COLO829 (cell line): ENCODE measurements around the gene AP2A2.

ENCODE experiments used
- DNase-seq: peaks from one replicate; pipeline ENCODE4 v3.0.0; 2012; ENCODE audit warnings: low spot score

AP2A2 gene

DNA sequence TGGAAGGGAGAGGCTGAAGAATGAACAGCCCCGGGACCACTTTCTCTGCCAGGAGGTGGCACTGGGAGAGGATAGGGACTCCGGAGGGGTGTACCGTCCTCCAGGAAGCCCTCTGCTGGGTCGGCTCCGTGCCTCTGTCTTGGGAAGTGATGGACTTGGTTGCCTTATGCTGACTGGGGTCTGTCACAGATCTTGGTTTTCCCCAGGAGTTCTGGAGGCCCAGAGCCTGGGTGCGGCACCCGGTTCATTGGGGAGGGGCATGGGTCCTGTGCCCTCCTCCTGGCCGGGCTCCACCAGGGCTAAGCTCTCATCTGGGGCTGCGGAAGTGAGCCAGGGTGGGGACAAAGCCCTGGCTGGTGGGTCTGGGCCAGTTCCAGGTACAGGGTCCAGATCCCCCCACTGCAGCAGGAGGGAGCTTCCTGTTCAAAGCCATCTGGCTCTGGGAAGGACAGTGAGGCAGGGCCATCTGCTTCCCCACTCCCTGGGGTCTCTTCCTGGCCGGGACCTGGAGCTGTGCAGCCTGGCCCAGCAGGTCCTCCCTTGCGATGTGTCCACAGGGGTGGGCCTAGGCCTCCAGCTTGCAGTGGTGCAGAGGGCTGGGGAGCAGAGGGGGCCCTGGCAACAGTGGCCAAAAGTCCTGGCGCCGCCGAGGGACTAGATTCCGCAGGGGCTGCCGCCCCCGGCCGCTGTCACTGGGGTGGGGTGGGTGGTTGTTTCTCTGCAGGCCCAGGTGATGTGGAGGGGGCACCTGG lies 1.1 kb upstream of the AP2A2 start:
- DNase-seq: no peak

DNA sequence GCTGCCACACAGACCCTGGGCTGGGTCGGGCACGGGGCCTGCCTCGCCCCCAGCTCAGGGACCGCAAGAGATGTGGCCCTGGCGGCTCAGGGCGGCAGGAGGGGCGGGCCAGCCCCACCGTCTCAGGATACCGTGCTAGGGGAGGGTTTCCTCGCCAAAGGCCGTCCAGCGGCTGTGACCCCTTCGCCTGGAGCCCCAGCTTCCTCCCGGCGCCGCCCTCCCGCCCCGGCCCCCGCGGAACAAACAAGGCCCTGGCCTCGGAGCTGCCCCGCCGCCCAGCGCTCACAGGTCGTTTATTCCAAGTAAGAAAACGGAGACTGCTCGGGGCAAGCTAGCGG lies 543 bp upstream of the AP2A2 start:
- DNase-seq: no peak

DNA sequence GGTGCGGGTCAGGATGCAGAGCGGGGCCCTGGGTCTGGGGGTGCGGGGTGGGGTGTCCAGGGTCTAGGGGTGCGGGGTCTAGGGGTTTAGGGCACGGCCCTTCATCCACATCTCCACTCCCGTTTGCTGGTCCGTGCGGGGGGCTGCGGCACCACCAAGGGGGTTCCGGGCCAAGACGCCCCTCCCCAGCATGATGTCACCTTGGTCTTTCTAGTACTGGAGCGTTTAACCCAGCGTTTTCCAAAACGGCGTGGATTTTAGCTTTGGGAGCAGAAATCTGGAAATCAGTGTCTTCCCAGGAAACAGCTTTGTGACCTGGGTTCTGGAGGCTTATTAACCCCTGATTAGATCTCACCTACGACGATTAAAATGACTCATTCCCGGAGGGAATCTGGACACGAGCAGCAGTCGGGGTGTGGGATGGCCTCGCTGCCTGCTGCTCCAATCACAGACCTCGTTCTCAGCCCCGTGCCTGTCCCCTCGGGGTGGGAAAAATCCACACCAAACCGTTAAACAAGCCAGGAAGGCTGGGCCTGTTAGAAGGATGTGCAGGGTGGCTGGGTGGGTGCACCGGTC lies 759 bp downstream of the AP2A2 start:
- DNase-seq: peak; percentile 62

DNA sequence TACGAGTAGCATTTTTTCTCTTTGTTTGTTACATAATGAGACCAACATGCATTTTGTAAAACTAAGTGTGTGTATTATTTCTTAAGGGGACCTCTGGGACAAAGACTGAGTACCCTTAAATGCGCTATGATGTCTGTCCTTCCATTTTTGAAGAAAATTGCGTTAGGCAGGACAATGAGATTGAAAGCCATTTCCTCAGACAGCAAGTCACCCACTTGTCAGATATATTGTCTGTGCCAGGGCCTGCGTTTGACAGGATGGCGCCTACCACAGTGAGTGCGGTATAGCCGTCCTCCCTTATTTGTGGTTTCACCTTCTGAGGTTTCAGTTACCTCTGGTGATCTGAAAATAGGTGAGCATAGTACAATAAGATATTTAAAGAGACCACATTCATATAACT lies 2.2 kb downstream of the AP2A2 start:
- no peak for DNase-seq

DNA sequence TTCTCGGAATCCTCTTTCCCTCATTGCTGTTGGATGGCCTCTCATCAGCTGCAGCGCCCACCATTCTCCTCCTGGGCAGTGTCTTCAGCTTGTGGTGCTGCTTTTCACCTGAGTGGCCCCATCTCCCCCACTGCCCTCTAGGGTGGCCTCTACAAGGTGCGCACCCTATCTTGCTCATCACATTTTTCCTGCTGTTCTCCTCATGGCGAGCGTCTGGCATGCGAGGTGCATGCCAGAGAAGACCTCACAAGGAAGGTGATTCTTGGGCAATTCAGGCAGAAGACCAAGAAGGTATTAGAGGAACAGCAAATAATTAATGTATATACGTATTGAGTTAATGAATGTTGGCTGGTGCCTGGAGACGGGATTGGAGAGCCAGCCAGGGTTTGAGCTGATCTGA lies 3.1 kb downstream of the AP2A2 start:
- DNase-seq: no peak

DNA sequence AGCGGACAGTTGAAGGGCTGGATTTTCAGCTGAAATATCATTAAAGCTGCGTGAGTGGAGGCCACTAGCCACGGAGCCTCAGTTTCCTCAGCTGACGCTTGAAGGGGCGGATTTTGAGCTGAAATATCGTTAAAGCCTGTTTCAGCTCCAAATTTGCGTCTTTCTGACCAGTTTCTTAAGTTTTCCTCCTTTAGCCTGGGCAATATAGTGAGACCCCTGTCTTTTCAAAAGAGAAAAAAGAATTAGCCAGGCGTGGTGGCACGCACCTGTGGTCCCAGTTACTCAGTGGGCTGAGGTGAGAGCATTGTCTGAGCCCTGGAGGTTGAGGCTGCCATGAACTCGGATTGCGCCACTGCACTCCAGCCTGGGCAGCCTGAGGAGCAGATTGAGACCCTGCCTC lies 3.7 kb downstream of the AP2A2 start:
- no peak for DNase-seq

DNA sequence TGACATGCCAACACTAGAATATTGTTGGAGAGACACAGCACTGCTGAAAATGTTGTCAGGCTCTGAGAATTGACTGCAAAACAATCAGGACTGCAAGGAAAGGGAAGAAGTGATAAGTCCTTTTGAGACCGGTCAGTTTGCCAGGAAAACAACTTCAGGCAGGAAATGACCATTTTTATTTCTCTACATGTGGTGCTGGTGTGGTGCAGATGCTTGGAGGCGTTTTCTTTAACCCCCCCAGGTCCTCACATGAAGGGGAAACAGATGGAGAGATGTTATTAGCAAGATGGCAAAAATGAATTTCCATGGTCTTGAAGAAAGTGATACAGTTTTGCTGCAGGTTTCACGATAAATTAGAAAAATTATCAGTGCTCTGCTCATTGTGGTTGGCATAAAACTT lies 5.7 kb downstream of the AP2A2 start:
- DNase-seq: no peak

DNA sequence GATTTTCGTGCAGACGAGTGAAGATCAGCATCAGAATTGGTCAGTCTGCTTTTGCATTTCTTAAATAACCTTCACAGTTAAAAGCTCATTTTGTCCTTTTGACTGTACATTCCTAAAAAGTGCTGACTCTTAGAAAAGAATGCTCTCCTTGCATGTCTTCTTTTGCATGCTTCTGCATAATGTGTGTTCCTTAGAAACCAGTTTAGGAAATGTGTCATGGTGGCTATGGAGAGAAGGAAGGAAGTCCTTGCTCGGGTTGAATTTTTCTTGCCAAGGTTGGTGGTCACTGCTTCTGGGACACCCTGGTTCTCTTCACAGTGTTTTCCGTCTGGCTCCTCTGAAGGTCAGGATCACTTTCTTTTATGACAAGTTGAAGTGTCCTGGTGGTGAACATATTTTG lies 6.8 kb downstream of the AP2A2 start:
- DNase-seq: no peak

DNA sequence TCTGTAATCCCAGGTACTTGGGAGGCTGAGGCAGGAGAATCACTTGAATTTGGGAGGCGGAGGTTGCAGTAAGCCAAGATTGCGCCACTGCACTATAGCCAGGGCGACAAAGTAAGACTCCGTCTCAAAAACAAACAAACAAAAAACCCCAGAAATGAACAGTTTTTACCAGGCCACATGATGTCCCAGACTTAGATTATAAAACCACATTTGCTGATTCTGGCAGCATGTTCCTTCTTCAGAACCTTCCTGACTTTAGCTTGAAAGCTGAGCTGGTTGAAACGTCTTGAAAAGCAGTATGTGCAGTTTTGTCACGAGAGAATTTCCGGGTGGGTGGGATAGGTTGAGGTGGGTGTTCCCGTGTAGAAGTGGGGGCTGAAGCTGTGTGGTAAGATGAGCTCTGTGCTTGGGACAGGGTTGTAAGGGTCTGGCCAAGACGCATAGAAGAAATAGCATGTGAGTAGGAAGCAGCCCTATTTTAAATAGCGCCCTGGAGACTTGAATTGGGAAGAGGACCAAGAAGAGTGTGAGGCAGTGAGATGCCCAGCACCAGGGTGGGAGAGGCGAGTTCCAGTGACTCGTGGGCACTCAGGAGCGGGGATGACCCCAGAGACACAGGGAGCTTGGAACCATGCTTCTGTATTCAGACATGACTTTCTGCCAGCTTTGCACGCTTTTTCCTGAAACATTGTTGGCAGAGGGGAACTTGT lies 7.6 kb downstream of the AP2A2 start:
- no peak for DNase-seq

DNA sequence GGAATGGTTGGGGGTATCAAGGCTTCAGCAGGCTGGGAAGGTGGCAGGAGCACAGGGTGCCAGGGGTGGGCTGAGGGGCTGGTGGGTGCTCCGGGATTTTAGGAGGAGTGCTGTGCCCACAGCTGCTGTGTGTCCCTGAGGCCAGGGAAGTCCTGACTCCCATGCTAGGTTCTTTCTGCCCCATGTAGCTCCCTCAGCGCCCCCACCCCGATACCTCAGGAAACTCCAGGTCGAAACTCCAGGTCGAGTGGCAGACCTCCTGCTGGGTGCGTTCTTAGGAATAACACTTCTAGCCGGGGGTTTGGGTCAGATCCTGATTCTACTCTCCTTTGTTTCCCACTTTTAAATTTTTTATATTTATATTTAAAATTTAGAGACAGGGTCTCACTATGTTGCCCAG lies 8.3 kb downstream of the AP2A2 start:
- no peak for DNase-seq

DNA sequence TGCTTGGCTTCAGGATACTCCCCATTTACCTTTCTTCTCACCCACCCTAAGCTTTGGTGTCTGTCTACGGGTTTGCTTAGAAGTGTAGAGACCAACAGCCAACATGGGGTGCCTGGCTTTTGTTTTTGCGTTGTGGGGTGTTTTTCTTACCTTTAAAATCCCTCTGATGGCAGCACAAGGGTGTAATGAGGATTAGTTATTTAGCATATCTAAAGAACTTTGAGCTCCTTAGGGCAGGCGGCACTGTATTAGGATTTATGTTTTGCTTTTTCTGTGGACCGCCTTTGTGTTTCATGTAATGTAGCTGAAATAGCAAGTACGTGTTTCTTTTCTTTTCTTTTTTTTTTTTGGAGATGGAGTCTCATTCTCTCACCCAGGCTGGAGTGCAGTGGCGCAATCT lies 8.9 kb downstream of the AP2A2 start:
- DNase-seq: no peak

DNA sequence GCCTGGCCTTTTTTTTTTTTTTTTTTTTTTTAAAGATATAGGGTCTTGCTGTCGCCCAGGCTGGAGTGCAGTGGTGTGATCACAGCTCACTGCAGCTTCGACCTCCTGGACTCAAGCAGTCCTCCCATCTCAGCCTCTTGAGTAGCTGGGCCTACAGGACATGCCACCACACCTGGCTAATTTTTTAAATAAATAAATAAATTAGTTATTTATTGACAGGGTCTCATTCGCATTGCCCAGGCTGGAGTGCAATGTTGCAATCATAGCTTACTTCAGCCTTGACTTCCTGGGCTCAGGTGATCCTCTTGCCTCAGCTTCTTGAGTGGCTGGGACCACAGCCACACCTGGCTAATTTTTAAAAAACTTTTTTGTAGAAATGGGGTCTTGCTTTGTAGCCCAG lies 10.5 kb downstream of the AP2A2 start:
- no peak for DNase-seq

DNA sequence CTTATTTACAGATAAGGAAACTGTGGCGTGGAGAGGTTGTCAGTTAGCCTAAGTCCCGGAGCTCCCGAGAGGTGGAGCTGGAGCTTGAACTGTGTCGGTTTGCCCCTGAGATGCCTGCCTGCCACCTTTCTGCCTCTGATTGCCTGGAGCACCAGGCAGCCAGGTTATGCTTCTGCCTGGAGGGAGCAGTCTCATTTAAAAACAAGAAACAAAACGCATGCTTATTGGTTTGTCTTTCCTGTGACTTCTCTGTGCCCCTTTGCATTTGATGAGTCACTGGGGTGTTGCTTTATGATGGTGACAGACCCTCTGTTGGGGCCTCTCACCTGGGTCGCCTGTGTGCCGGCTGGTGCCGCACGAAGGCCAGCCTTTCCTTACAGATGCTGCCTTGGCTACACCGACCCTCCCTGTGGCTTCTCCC lies 12.2 kb downstream of the AP2A2 start:
- DNase-seq: no peak

DNA sequence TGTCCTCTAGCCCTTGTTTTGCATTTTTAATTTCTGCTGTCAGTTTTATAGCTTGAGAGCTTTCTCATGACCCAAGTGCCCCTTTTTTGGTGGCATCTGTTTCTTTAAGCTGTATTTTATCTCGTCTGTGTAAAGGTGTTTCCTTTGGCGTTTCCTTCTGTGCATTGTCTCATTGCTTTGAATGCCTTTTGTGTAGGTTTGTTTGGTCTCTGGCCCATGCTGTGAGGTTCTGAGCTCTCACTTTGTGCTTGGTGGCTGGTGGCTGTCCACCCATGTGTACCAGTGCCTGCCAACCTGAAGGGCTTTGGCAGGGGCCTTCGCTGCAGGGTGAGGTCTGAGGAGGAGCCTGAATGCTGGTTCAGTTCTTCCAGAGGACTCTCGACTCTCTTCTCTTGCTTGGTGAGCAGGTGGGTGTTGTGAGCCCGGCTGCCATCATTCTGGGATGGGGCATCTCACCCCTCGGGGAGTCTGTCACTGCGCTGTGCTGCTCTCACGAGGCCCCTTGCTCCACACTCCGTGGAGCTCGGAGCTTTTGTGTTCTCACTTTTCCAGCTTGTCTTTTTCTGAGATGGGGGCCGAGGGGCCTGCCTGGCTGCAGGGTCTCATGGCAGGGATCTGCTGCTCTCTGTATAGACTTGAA lies 14.9 kb downstream of the AP2A2 start:
- DNase-seq: no peak

DNA sequence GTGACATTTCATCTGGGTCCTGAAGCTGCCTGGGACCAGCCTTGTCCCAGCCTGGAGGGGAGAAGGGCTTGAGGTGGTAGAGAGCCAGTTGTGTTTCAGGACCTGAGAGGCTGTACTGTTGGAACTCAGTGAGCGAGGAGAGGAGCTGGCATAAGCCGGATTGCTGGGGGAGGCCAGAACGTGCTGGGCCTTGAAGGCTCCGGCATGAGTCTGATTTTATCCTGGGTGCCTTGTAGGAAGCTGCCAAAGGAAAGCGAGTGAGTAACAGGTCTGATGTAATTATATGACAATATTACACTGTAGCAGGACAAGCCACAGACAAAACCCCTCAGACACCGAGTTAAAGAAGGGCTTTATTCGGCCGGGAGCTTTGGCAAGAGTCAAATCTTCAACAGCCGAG lies 17.2 kb downstream of the AP2A2 start:
- no peak for DNase-seq

DNA sequence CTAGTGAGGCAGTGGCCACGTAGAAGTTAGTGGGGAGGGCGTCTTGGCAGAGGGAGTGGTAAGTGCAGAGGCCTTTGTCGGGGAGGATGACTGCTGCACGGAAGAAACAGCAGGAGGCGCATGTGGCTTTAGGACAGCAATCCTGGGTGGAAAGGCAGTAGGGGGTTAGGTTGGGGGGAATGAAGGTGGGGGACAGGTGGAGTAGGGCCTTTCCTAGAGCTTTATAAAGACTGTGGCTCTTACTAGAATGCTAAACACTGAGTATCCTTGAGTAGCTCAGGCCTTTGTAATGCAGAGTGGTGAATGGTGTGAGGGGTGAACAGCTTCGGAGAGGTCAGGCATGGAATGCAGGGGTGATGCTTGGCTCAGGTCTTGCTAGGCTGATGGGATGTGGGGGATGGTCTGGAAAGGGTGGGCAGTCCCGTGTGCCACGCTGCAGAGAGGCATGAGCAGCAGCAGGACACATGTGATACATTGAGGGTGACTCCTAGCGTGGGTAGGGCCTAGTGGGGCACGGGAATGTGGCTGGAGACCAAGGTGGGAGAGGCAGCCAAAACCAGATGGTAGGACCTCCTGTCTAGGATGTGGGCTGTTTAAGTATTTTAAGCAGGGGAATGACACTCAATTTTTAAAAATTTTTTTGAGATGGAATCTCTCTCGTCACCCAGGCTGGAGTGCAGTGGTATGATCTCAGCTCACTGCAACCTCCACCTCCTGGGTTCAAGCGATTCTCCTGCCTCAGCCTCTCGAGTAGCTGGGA lies 19.2 kb downstream of the AP2A2 start:
- no peak for DNase-seq

DNA sequence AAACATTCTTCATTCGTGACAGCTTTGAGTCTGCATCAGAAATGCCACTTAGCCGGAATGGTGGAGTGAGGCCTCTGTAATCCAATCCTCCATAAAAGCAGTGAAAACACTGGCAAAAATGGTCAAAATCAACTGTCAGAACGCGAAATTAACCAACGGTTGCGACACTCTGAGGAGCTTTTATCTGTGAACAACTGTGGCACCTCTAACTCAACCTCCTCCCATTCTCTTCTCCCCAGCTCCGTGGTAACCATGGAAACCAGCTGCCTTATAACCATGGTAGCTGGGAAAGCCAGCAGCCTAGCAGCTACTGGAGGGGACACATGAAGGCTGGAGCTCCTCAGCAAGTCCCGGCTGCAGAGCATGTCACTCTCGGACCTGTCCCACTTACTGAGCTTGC lies 20.3 kb downstream of the AP2A2 start:
- no peak for DNase-seq

DNA sequence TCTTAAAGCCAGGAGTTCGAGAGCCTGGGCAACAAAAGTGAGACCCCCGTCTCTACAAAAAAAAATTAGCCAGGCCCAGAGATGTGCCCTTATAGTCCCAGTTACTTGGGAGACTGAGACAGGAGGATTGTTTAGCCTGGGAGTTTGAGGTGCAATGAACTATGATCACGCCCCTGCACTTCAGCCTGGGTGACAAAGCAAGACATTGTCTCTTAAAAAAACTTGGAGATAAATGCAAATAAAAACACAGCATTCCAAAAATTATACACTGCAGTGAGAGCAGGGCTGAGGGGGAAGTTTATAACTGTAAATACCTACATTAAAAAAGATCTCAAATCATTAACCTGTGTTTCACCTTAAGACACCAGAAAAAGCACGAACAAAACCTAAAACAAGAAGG lies 22.1 kb downstream of the AP2A2 start:
- DNase-seq: no peak

DNA sequence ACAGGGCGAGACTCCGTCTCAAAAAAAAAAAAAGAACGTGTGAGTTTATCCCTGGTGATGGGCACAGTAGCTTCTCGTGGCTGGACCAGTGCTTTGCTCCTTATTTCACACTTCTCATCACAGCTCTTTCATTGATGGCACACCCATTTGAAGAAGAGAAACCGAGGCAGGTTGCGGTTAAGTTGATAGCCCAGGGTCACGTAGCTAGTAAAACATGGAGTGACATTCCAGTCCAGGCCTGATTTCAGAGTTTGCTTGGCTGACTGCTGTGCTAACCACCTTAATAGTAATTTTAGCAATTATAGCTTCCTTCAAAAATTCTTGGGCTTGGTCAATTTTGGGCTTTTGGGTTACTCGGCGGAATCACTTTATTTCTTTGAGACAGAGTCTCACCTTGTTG lies 25.8 kb downstream of the AP2A2 start:
- DNase-seq: no peak

DNA sequence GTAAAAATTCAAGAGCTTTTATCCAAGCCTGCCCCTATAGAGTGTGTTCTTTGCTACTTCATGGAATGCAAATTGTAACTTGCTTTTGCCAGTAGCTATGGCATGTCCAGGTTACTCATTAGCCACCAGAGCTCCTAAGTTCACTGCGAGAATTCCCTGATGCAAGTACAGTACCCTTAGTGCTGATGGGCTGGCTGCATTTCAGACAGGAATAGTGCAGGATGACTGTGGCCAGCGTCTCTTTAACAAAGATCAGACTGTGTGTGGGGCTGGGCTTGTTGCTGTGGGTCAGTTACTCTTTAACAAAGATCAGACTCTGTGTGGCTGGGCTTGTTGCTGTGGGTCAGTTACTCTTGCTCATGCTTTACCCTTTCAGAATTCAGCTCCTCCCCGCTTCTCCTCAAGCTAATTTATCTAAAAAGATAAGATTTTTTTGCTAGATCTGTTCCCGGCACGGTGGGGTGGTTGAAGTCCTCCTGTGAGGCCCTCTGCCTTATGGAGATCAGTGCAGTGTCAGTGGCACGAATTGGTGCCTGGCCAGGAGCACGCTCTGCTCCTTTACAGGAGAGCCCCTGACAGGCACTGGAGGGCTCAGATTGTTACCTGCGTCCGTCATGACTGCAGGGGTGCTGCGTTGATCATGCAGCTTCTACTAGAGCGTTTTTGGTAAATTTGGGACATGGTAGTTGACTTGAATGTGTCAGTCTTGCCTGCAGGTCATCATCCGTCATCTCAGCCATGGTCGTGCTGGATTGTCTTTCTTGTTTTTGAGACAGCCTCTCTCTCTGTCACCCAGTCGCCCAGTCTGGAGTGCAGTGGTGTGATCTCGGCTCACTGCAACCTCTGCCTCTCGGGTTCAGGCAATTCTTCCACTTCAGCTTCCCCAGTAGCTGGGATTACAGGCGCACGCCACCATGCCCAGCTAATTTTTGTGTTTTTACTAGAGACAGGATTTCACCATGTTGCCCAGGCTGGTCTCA lies 27.0 kb downstream of the AP2A2 start:
- DNase-seq: peak; percentile 54

DNA sequence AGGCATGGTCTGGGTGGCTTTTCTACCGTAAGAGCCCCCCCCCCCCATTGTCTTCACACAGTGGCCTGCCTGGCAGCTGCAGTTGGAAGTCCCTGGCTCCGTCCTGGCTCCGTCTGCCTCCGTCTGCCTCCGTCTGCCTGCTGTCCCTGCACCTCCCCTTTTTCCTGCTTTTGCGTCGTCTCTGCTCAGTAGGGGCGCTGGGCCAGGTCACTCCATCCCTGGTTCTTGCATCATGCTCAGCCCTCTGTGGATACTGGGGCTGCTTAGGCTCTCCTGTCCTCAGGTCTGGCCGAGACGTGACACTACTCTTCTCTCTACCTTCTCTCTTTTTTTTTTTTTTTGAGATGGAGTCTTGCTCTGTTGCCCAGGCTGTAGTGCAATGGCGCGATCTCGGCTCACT lies 27.8 kb downstream of the AP2A2 start:
- no peak for DNase-seq
